DLD1 (cell line): Measurements from ENCODE around the gene ADD3.

Experiments
- in situ Hi-C: cut with HindIII; loops from 2 replicates; pipeline ENCODE4 v1.10.0; 2017; ENCODE audit warnings: low sequenced_read_pairs

Gene ADD3

DNA sequence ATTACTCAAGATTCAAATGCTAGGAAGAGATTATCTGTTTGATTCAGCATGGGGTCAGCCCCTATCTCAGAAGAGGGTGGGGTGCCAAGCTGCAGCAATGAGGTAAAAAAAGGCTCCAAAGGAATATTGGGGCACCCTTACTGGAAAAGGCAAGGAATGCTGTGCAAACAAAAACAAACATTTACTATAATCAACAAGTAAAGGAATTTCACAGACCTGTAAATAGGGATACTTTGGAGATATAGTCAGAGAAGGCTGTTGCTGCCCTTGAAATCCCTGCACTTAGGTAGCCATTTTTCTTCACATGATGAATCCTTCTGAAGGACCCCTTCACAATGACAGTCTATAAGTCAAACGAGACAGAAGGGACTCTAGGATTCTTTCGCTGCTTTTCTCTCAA, 10.6 kb upstream of the ADD3 start:
- in situ Hi-C loops, result loop anchor here (10.0 kb wide), 1 partner anchor 102 kb away; no protein-coding TSS in a partner anchor

DNA sequence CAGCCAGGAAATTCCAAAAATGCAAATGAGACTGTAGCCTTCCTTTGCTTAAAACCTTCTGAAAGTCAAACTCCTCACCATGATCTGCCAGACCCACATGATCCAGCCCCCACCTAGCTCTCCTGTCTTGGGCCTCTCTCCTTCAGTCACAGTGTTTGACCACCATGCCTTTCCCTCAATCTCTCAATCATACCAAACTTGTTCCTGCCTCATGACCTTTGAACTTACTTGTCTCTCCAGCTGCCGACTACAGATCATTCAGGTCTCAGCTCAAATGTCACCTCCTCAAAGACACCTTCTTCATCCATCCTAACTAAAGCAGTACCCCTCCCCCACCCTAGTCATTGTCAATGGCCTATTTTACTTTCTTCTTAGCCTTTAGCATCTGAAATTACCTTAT, 9.3 kb upstream of the ADD3 start:
- in situ Hi-C loops, result loop anchor here (10.0 kb wide), 1 partner anchor 104 kb away; no protein-coding TSS in a partner anchor

- in situ Hi-C loops, result no loop called here
Measured at GRCh38 chr10:110002801-110003523, 4.8 kb upstream of the ADD3 start.

- in situ Hi-C loops, result no loop called here
Measured at GRCh38 chr10:110003524-110003885, 4.3 kb upstream of the ADD3 start.

GRCh38 chr10:110005719-110006118, 2.1 kb upstream of the ADD3 start:
- in situ Hi-C loops, result no loop called here

DNA sequence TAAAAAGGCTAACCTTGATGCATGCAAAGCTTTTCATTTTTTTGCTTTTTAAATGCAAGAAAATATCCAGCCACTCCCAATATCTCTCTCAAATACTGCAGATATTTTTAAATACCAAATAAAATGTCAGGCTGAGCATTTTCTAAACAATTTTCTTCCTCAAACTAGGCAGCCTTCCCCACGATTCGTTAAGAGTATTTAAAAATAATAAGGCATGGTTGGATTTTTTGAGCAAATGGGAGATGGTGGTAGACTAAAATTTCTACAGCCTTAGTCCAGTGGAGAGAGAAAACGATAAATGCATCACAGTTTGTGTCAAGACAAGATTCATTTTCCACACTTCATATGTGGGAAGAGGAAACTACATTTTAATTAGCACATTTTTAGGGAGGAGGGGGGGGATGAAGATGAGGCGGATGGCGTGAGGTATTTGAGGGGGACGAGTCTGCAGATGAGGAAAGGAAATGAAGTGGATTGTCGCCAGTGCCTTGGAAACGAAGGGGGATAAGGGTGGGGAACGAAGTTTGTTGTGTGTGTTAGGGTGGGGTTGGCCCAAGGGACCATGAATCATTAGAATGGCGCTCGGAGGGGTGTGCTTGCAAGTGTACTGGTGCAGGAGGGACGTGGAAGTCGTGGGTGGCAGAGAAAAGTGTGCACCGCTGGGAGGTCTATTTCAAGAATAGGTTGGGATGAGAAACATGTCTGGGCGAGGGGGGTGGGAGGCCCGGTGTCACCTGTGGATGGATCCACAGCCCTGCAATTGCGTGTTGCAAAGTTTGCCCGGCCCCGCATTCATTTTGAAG, 1.2 kb upstream of the ADD3 start:
- in situ Hi-C loops, result no loop called here

- in situ Hi-C loops, result no loop called here
Measured at GRCh38 chr10:110007161-110007700, 553 bp upstream of the ADD3 start.

DNA sequence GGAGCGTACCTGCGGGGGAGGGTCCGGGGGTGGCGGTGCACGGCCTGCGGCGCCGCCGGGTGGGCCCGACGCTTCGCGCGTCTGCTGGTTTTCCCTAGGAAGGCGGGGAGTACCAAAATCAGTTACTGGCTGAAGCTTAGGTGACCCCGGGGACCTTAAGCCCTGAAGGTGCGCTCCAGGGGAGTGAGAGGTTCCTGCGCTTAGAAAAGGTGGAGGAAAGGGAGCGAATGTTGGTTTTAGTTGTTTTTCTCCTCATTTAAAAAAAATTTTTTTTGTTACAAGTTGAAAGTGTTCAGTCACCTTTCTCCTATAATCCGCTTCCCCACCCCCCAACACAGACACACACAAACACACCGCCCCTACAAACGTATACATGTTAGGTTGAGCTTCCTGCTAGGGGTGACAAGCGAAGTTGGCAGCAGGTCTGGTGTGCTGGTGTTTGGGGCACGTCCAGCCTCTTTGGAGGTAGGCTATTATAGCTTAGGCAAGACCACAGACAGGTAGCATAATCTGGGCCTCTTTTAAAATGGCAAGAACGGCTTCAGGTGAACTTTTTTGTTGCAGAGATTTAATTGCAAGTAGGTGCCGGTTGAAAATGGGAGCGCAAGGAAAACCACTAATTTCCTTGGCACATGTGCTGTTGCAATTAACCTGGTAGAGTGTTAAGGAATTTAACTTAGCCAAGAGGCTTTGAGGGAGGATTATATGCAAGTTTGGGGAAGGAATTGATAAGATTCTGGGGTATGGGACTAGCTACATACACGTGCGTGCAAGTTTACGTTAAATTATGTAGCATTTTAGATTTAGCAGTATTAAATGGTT, 945 bp downstream of the ADD3 start:
- in situ Hi-C loops, result no loop called here

- in situ Hi-C loops, result no loop called here
Measured at GRCh38 chr10:110009736-110010475, 2.1 kb downstream of the ADD3 start.

- in situ Hi-C loops, result no loop called here
Measured at GRCh38 chr10:110010486-110011378, 2.9 kb downstream of the ADD3 start.

- in situ Hi-C loops, result no loop called here
Measured at GRCh38 chr10:110011681-110012080, 3.9 kb downstream of the ADD3 start.

DNA sequence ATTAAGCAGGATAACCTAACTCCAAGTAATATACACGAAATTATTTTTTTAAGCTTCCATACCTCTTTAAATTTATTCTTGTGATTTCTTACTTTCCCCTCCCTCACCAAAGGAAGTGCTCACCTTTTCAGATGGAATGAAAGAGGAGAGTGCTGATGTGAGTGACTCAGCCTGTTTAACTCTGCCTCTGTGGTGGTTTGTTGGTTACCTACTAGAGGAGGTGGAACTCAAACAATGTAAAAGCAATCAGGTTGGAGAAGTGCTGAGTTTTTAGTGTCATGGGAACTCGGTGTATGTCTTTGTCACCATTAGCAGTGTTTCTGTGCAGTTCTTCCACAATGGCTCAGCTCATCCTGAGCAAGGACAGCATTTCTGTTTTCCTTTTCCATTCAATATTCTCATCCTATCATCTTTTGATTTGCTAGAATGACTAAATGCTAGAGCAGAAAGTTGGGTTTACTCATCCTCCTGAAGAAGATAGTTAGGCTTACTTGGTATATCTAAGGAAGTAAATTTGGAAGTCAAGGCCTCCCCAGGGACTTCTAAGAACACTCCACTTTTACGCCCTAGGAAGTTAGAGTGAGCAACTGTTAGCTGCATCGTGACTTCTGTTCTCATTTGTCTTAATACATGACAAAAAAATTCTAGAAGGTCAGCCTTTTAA, 6.0 kb downstream of the ADD3 start:
- in situ Hi-C loops, result no loop called here

DNA sequence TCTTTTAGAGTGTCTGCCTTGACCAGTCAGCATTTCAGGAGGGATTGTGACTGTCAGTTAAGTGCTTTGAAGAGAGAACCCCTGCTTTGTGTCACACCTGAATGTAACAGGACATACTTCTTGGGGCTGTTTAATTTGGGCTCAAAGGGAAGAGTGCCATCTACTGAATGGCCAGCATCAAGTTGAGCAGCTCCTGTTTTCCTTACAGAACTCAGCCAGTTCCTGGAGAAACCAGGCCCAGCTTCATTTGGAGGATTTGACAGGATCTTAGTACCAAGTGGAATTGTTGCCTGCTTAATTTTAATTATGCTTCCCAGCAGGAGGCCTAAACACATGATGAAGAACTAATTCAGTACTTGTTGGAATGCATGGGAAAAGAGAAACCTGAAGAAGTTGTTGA, 8.3 kb downstream of the ADD3 start:
- in situ Hi-C loops, result no loop called here

- in situ Hi-C loops, result no loop called here
Measured at GRCh38 chr10:110017052-110017451, 9.3 kb downstream of the ADD3 start.

DNA sequence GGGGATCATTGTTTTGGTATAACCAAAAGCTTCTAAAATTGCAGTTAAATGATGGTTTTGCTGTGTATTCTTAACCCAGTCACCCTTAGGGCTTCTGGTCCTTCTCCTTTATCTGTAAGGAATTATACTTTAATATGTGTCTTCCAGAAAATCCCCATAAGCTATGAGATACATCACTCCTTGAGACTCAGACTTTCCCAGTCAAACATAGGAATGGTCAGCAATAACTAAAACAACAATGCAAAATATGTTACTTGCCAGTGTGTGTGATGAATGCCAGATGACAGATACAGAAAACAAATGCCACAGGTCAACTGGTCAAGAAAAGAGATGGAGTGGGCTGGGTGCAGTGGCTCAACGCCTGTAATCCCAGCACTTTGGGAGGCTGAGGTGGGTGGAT, 10.1 kb downstream of the ADD3 start:
- in situ Hi-C loops, result no loop called here

GRCh38 chr10:110020265-110020664, 12.5 kb downstream of the ADD3 start:
- in situ Hi-C loops, result no loop called here

DNA sequence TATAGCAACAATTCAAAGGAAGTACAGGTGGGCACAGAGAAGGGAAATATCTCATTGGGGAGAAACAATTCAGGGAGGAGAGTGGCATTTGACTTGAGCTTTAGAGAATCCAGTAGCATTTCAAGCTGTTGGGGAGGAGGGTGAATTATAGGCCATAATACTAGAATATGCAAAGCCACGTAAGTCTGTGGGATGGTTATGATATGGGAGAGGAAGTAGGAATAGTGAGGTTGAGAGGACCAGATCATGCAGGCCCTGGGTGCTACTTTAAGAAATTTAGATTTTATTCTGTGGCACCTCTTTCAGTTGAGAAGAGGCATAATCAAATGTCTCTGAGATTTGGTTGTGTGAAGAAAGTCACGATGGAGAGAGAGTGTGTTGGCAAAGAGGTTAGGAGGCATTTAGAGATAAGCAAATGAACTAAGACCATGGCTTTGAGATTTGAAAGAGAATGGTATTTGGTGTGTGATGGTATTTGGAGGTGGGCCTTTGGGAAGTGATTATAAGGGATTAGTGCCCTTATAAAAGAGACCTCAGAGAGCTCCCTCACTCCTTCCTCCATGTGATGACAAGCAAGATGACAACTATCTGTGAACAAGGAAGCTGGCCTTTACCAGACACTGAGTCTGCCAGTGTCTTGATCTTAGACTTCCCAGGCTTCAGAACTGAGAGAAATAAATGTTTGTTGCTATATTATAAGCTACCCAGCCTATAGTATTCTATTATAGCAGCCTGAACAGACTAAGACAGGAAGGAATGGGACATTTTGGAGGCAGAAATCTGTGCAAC, 15.1 kb downstream of the ADD3 start:
- in situ Hi-C loops, result no loop called here

DNA sequence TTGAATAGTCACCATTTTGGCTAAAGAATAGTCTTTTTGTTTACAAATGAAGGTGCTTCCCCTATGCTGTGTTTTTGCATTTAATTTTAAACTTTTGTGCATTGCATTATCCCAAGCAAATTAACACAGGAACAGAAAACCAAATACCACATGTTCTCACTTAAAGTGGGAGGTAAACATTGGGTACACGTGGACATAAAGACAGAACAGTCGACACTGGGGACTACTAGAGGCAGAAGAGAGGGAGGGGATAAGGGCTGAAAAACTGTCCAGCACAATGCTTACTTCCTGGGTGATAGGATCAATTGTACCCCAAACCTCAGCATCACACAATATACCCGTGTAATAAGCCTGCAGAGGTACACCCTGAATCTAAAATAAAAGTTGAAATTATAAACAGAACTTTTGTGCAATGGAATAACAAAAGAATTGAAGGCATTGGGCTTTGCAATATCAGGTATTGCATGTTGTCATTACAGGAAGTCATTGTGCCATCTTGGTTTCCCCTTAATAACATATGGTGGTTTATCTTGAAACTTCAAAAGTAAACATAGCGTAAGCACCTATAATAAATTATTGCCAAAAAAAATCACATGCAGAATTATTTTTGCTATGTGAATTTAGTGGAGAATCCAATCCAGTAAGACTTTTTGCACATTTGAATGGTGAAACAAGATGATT, 16.1 kb downstream of the ADD3 start:
- in situ Hi-C loops, result no loop called here
